Measurements from ENCODE around the gene EPHA8.

EPHA8 gene

GRCh38 chr1:22616571-22616970 is 53.3 kb downstream of the EPHA8 start:
- no peak overlapping the region for H3K9ac ChIP-seq
- H3K36me3 ChIP-seq (ENCODE audit: control insufficient read depth, insufficient read depth, low read length), result no peaks in the 10 kb centered on the region
- no peaks in the 10 kb centered on the region for H3K4me1 ChIP-seq
- TF ChIP-seq CTCF (IDR thresholded peaks at IDR 0.05), result no peak
- H3K4me3 ChIP-seq (ENCODE audit: low read depth, low read length), result no peak overlapping the region
- no peaks in the 10 kb centered on the region for H3K9me3 ChIP-seq (ENCODE audit: control insufficient read depth, low read length)
- no peak overlapping the region for H2AFZ ChIP-seq
- H3K4me2 ChIP-seq (ENCODE audit: low read length), result no peak overlapping the region
- no peak overlapping the region for H3K27ac ChIP-seq
- H3K27me3 ChIP-seq (ENCODE audit: control insufficient read depth, insufficient read depth, low read length), result no peaks in the 10 kb centered on the region
- no peaks in the 10 kb centered on the region for H3K79me2 ChIP-seq

- no peak for TF ChIP-seq CTCF (IDR thresholded peaks at IDR 0.05)
- Histone ChIP-seq H3K4me1 (no peaks in the 10 kb centered on the region), H3K27me3 (ENCODE audit: control insufficient read depth, insufficient read depth, low read length) (no peaks in the 10 kb centered on the region), H3K27ac (no peak overlapping the region), H3K9me3 (ENCODE audit: control insufficient read depth, low read length) (no peaks in the 10 kb centered on the region), H3K36me3 (ENCODE audit: control insufficient read depth, insufficient read depth, low read length) (no peaks in the 10 kb centered on the region), H3K4me2 (ENCODE audit: low read length) (no peak overlapping the region), H3K79me2 (no peaks in the 10 kb centered on the region), H3K4me3 (ENCODE audit: low read depth, low read length) (no peak overlapping the region), H2AFZ (no peak overlapping the region), H3K9ac (no peak overlapping the region)
Observed at GRCh38 chr1:22618056-22618455, 54.8 kb downstream of the EPHA8 start.

- no peak for TF ChIP-seq CTCF (IDR thresholded peaks at IDR 0.05)
- Histone ChIP-seq H3K79me2 (no peaks in the 10 kb centered on the region), H2AFZ (no peak overlapping the region), H3K4me1 (no peaks in the 10 kb centered on the region), H3K9me3 (ENCODE audit: control insufficient read depth, low read length) (no peaks in the 10 kb centered on the region), H3K9ac (no peak overlapping the region), H3K36me3 (ENCODE audit: control insufficient read depth, insufficient read depth, low read length) (no peaks in the 10 kb centered on the region), H3K27me3 (ENCODE audit: control insufficient read depth, insufficient read depth, low read length) (no peaks in the 10 kb centered on the region), H3K4me3 (ENCODE audit: low read depth, low read length) (no peak overlapping the region), H3K4me2 (ENCODE audit: low read length) (no peak overlapping the region), H3K27ac (no peak overlapping the region)
Observed at GRCh38 chr1:22619252-22619651, 56.0 kb downstream of the EPHA8 start.

- no peak overlapping the region for H2AFZ ChIP-seq
- no peaks in the 10 kb centered on the region for H3K36me3 ChIP-seq (ENCODE audit: control insufficient read depth, insufficient read depth, low read length)
- H3K4me3 ChIP-seq (ENCODE audit: low read depth, low read length), result no peak overlapping the region
- no peak for TF ChIP-seq CTCF (IDR thresholded peaks at IDR 0.05)
- H3K9me3 ChIP-seq (ENCODE audit: control insufficient read depth, low read length), result no peaks in the 10 kb centered on the region
- H3K27me3 ChIP-seq (ENCODE audit: control insufficient read depth, insufficient read depth, low read length), result no peaks in the 10 kb centered on the region
- H3K9ac ChIP-seq, result no peak overlapping the region
- no peak overlapping the region for H3K27ac ChIP-seq
- H3K79me2 ChIP-seq, result no peaks in the 10 kb centered on the region
- H3K4me2 ChIP-seq (ENCODE audit: low read length), result no peak overlapping the region
- no peaks in the 10 kb centered on the region for H3K4me1 ChIP-seq
Observed at GRCh38 chr1:22619798-22620197, 56.5 kb downstream of the EPHA8 start.

- Histone ChIP-seq H3K9ac (no peak overlapping the region), H3K4me1 (no peaks in the 10 kb centered on the region), H3K9me3 (ENCODE audit: control insufficient read depth, low read length) (no peaks in the 10 kb centered on the region), H3K79me2 (no peaks in the 10 kb centered on the region), H2AFZ (no peak overlapping the region), H3K27me3 (ENCODE audit: control insufficient read depth, insufficient read depth, low read length) (no peaks in the 10 kb centered on the region), H3K36me3 (ENCODE audit: control insufficient read depth, insufficient read depth, low read length) (no peaks in the 10 kb centered on the region), H3K27ac (no peak overlapping the region), H3K4me2 (ENCODE audit: low read length) (no peak overlapping the region), H3K4me3 (ENCODE audit: low read depth, low read length) (no peak overlapping the region)
- TF ChIP-seq CTCF (IDR thresholded peaks at IDR 0.05), result no peak
Observed at GRCh38 chr1:22621761-22622160, 58.5 kb downstream of the EPHA8 start.

All from parathyroid adenoma (tissue), 2 donors.